Trophoblast cell (in vitro differentiated cells and primary cell): ENCODE data around the gene PAX5.

ENCODE experiments used
- DNase-seq, 2 donors: peaks; one replicate each; pipeline ENCODE4 v3.0.0-alpha.2; 2016
- H2AFZ ChIP-seq: 2 replicates; pipeline ENCODE4 v1.6.1; 2013; ENCODE audit warnings: low read length, moderate library complexity, mild to moderate bottlenecking; ENCODE audit not compliant: insufficient read depth, poor library complexity
- H2AK5ac ChIP-seq: 2 replicates; pipeline ENCODE4 v1.6.1; 2013; ENCODE audit warnings: mild to moderate bottlenecking, low read length
- H2BK120ac ChIP-seq: 2 replicates; pipeline ENCODE4 v1.6.1; 2013; ENCODE audit warnings: low read length, mild to moderate bottlenecking, moderate library complexity; ENCODE audit not compliant: insufficient read depth, poor library complexity
- H2BK12ac ChIP-seq: 2 replicates; pipeline ENCODE4 v1.6.1; 2013; ENCODE audit warnings: mild to moderate bottlenecking, low read length, moderate library complexity
- H2BK5ac ChIP-seq: 2 replicates; pipeline ENCODE4 v1.6.1; 2013; ENCODE audit warnings: low read length, low read depth, moderate library complexity, mild to moderate bottlenecking; ENCODE audit not compliant: poor library complexity
- H3K14ac ChIP-seq: 2 replicates; pipeline ENCODE4 v1.6.1; 2013; ENCODE audit warnings: mild to moderate bottlenecking, low read length
- H3K18ac ChIP-seq: 2 replicates; pipeline ENCODE4 v1.6.1; 2013; ENCODE audit warnings: mild to moderate bottlenecking, low read length
- H3K23ac ChIP-seq: 2 replicates; pipeline ENCODE4 v1.6.1; 2013; ENCODE audit warnings: low read length
- H3K27ac ChIP-seq: 2 replicates; pipeline ENCODE4 v1.5.1; 2013; ENCODE audit warnings: low read depth, mild to moderate bottlenecking, inconsistent platforms, low read length, moderate library complexity
- H3K27me3 ChIP-seq: 2 replicates; pipeline ENCODE4 v1.6.1; 2013; ENCODE audit warnings: inconsistent platforms, mild to moderate bottlenecking, low read length, moderate library complexity; ENCODE audit not compliant: insufficient read depth
- H3K36me3 ChIP-seq, 2 experiments: 1 replicate in 1 of 2; 2 replicates in 1 of 2; pipeline ENCODE4 v1.6.1; 2013; ENCODE audit warnings: low read length in 2 of 2, mild to moderate bottlenecking in 2 of 2, moderate library complexity in 1 of 2; ENCODE audit not compliant: insufficient read depth in 2 of 2, control insufficient read depth in 1 of 2
- H3K4ac ChIP-seq: 2 replicates; pipeline ENCODE4 v1.6.1; 2013; ENCODE audit warnings: low read depth, mild to moderate bottlenecking, low read length, moderate library complexity
- H3K4me1 ChIP-seq, 2 experiments: 1 replicate in 1 of 2; 2 replicates in 1 of 2; pipeline ENCODE4 v1.6.1; 2013; ENCODE audit warnings: low read length in 2 of 2, mild to moderate bottlenecking in 2 of 2, moderate library complexity in 1 of 2; ENCODE audit not compliant: insufficient read depth in 2 of 2, control insufficient read depth in 1 of 2
- H3K4me2 ChIP-seq: 2 replicates; pipeline ENCODE4 v1.6.1; 2013; ENCODE audit warnings: inconsistent platforms, mild to moderate bottlenecking, low read length, moderate library complexity
- H3K4me3 ChIP-seq: 2 replicates; pipeline ENCODE4 v1.5.1; 2013; ENCODE audit warnings: mild to moderate bottlenecking, low read depth, low read length, inconsistent platforms
- H3K79me1 ChIP-seq: one replicate; pipeline ENCODE4 v1.6.1; 2013; ENCODE audit warnings: low read length
- H3K79me2 ChIP-seq: 2 replicates; pipeline ENCODE4 v1.6.1; 2013; ENCODE audit warnings: low read length, mild to moderate bottlenecking; ENCODE audit not compliant: control insufficient read depth, insufficient read depth, poor library complexity
- H3K9ac ChIP-seq: 2 replicates; pipeline ENCODE4 v1.6.1; 2013; ENCODE audit warnings: mild to moderate bottlenecking, low read length
- H3K9me3 ChIP-seq: 2 replicates; pipeline ENCODE4 v1.6.1; 2013; ENCODE audit warnings: low read depth, mild to moderate bottlenecking, control low read depth, inconsistent platforms, low read length; ENCODE audit not compliant: insufficient read depth
- H4K12ac ChIP-seq: 2 replicates; pipeline ENCODE4 v1.6.1; 2013; ENCODE audit warnings: low read depth, mild to moderate bottlenecking, low read length, moderate library complexity
- H4K8ac ChIP-seq: 2 replicates; pipeline ENCODE4 v1.6.1; 2013; ENCODE audit warnings: low read depth, mild to moderate bottlenecking, low read length, moderate library complexity
- H4K91ac ChIP-seq: one replicate; pipeline ENCODE4 v1.6.1; 2013; ENCODE audit warnings: low read depth, mild to moderate bottlenecking, low read length, moderate library complexity
- WGBS: extraction: QIAGEN DNeasy Blood & Tissue Kit; methylation state at CpG from one replicate; pipeline ENCODE4 v1.1.7; 2013; ENCODE audit warnings: missing lambda C conversion rate; ENCODE audit not compliant: insufficient read length, insufficient coverage; ENCODE audit errors: extremely low coverage; 5-methylcytosine and 5-hydroxymethylcytosine counted together

PAX5 gene

DNA sequence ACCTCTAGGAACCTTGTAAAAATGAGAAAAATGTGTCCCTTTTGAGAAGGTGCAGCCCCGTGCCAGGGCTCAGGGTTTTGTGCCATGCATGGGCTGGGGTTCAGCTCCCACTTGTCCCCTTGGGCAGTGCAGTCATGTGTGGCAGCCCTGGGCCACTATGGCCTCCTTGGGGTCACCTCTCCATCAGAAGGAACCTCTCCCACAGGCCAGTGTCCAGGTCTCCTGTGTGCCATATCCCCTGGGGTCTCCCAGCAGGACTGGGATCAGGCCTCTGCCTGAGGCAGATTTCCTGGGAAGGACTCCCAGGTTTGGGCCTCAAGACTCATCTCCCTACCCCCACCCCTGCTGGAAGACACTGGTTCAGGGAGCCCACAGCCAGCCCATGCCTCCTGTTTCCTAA lies 189.1 kb downstream of the PAX5 start:
- Histone ChIP-seq H3K79me1 (no peaks in the 10 kb centered on the region), H3K4me2 (no peak overlapping the region), H2BK12ac (no peak overlapping the region), H4K91ac (no peak overlapping the region), H3K14ac (no peak overlapping the region), H3K9ac (no peak overlapping the region), H2BK5ac (no peak overlapping the region), H3K27me3 (no peaks in the 10 kb centered on the region), H4K8ac (no peak overlapping the region), H3K4me1 (no peaks in the 10 kb centered on the region), H2AK5ac (no peak overlapping the region), H3K4me3 (no peak overlapping the region), H3K18ac (no peak overlapping the region), H2AFZ (no peak overlapping the region), H4K12ac (no peak overlapping the region), H3K79me2 (no peaks in the 10 kb centered on the region), H3K4ac (no peak overlapping the region), H3K36me3 (no peaks in the 10 kb centered on the region), H3K23ac (no peak overlapping the region), H3K27ac (no peak overlapping the region), H2BK120ac (no peak overlapping the region), H3K9me3 (no peaks in the 10 kb centered on the region)
- WGBS, result no CpG with 5 or more reads among the region's 1 CpG
- no peak for DNase-seq

DNA sequence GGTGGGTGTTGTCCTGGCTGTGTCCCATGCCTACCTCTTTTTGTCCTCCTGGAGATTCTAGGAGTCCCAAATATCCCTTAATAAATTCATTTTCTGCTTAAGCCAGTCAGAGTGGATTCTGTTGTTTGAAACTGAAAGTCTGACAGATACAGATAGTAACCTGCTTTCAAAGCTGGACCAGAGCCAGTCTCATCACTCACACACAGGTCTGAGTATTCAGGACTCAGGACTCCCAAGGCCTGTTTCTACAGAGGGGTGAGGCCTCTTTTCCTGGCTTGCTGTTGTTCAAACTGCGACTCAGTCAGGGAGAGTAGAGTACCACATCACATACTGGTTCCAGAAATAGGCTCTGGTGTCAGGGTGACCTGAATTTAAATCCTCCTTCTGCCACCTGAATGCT lies 190.1 kb downstream of the PAX5 start:
- Histone ChIP-seq H2BK12ac (no peak overlapping the region), H3K27me3 (no peaks in the 10 kb centered on the region), H2BK5ac (no peak overlapping the region)

DNA sequence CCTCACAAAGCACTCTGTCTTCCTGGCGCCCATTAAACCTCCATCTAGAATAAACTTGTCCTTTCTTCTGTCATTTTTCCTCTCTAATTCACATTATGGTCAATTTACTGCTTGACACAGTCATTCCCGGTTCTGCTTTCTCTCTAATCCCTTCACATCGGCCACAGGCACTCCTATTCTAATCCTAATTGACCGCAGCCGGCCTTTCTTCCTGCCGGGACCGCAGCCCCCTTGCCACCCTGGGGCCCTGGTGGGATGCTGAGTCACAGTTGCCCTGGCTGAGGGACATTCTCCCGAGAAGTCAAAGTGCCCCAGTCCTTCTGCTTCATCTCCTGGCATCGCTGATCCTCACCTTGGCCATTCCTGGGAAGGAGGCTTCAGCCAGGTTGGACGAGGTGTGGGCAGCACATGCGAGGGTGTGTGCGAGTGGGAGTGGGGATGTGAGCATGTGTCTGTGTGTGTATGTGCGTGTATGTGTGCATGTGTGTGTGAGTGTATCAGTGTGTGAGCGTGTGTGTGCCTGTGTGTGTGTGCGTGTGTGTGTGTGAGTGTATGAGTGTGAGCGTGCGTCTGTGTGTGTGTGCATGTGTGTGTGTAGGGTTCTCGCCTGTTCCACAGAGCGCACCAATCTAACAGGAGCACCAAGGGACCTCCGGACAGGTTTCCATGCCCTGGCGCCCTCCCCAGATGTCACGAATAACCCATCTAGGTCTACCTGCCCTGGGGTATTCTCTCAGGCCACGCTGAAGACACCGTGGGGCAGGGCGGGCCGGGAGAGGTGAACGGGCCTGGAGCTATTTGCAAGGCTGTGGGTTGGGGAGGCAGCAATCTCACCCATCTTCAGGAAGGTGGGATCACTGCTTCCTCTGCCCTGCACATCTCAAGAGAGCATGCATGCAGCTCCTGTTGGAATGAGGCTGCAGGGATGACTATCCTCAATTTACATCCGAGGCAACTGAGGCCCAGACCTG lies 191.2 kb downstream of the PAX5 start:
- Histone ChIP-seq H2BK5ac (no peak overlapping the region), H4K12ac (no peak overlapping the region), H3K79me1 (no peaks in the 10 kb centered on the region), H4K91ac (no peak overlapping the region), H2AFZ (no peak overlapping the region), H3K4me2 (no peak overlapping the region), H3K23ac (no peak overlapping the region), H3K4me1 (no peaks in the 10 kb centered on the region), H2BK120ac (no peak overlapping the region), H4K8ac (no peak overlapping the region), H2BK12ac (no peak overlapping the region), H3K14ac (no peak overlapping the region), H3K4ac (no peak overlapping the region), H3K9ac (no peak overlapping the region), H3K27me3 (no peaks in the 10 kb centered on the region), H3K4me3 (peak overlapping the region; percentile 57), H3K79me2 (no peaks in the 10 kb centered on the region), H3K9me3 (no peaks in the 10 kb centered on the region), H2AK5ac (no peak overlapping the region), H3K18ac (no peak overlapping the region), H3K27ac (no peak overlapping the region), H3K36me3 (no peaks in the 10 kb centered on the region)
- WGBS, result no CpG with 5 or more reads among the region's 28 CpGs
- no peak for DNase-seq

More for the DNA sequence above, 190.1 kb downstream of the PAX5 start:
- no peak overlapping the region for H3K18ac ChIP-seq
- H2AK5ac ChIP-seq, result no peak overlapping the region
- no peaks in the 10 kb centered on the region for H3K36me3 ChIP-seq
- no peak overlapping the region for H4K91ac ChIP-seq
- no peak overlapping the region for H3K4me2 ChIP-seq
- H3K9ac ChIP-seq, result no peak overlapping the region
- H3K27ac ChIP-seq, result no peak overlapping the region
- H2AFZ ChIP-seq, result no peak overlapping the region
- no peak for DNase-seq
- H4K8ac ChIP-seq, result no peak overlapping the region
- no peaks in the 10 kb centered on the region for H3K79me2 ChIP-seq
- H3K14ac ChIP-seq, result no peak overlapping the region
- no peaks in the 10 kb centered on the region for H3K79me1 ChIP-seq
- no peak overlapping the region for H4K12ac ChIP-seq
- no peaks in the 10 kb centered on the region for H3K4me1 ChIP-seq
- no peak overlapping the region for H3K4ac ChIP-seq
- no peak overlapping the region for H2BK120ac ChIP-seq
- no peak overlapping the region for H3K4me3 ChIP-seq
- H3K23ac ChIP-seq, result no peak overlapping the region
- H3K9me3 ChIP-seq, result no peaks in the 10 kb centered on the region
- WGBS, result no CpG with 5 or more reads among the region's 1 CpG

DNA sequence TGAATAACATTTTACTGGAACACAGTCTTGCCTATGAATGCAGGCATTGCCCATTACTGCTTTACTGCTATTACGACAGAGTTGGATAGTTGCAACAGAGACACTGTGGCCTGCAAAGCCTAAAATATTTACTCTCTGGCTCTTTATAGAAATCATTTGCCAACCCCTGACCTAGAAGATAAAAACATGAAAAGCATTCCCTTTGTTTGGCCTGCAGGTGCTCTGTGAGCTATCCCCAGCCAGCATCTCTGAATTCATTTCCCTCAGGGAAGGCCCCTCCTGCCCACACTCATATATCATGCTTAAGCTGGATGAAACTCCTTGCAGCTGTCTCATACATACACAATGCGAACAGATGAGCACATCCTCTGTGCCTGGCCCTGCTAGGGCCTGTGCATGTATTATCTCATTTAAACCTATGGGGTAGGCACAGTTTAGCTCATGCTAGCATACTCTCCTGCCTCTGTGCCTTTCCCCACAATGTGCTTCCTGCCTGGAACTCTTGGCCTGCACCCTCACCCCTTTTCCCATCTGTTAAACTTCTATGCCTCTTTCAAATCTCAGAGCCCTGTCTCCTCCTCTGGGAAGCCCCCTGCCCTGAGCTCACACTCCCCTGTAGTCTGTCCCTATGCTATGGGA lies 193.1 kb downstream of the PAX5 start:
- H2BK12ac ChIP-seq, result no peak overlapping the region
- H4K12ac ChIP-seq, result no peak overlapping the region
- H3K4me2 ChIP-seq, result no peak overlapping the region
- H3K9me3 ChIP-seq, result no peaks in the 10 kb centered on the region
- H2BK120ac ChIP-seq, result no peak overlapping the region
- no peak overlapping the region for H2AK5ac ChIP-seq
- no peak overlapping the region for H3K23ac ChIP-seq
- no peak overlapping the region for H3K4me3 ChIP-seq
- H3K27ac ChIP-seq, result no peak overlapping the region
- no peaks in the 10 kb centered on the region for H3K36me3 ChIP-seq
- H3K14ac ChIP-seq, result no peak overlapping the region
- no peak overlapping the region for H2BK5ac ChIP-seq
- H2AFZ ChIP-seq, result no peak overlapping the region
- H3K18ac ChIP-seq, result no peak overlapping the region
- DNase-seq, result peak; percentile 95 to 97
- no CpG with 5 or more reads among the region's 2 CpGs for WGBS
- no peak overlapping the region for H3K4ac ChIP-seq
- H3K79me2 ChIP-seq, result no peaks in the 10 kb centered on the region
- no peaks in the 10 kb centered on the region for H3K79me1 ChIP-seq
- no peak overlapping the region for H4K91ac ChIP-seq
- H3K27me3 ChIP-seq, result no peaks in the 10 kb centered on the region
- H3K4me1 ChIP-seq, result no peaks in the 10 kb centered on the region
- no peak overlapping the region for H3K9ac ChIP-seq
- no peak overlapping the region for H4K8ac ChIP-seq
